Caco-2 (cell line): Measurements from ENCODE around the gene RCBTB1. TPM values are rescaled to one million over a fixed set of nuclear protein-coding genes. Genes with fewer than 3 reads are reported as not detected.

Experiments
- BruUV-seq: library from RNA; stranded (reverse); fragments of 400-500 nt; replicated peaks from 2 replicates; lab custom pipeline; 2021; lab: Mats Ljungman, UMichigan
- CTCF ChIA-PET: fragments of 300-600 bp; sonication (Branson Sonifier 250); formaldehyde crosslinking; loops from one replicate; lab custom pipeline; 2022; ENCODE audit warnings: antibody characterized with exemption; lab: Charles Lee
- POLR2A ChIA-PET: fragments of 300-600 bp; sonication (Branson Sonifier 250); formaldehyde crosslinking; loops from one replicate; lab custom pipeline; 2022; ENCODE audit warnings: antibody characterized with exemption; lab: Charles Lee
- DNase-seq, 2 experiments: peaks; one replicate each; pipeline versions ENCODE4 v3.0.0 to v3.0.0-alpha.2; 2020 to 2022
- H3K27me3 ChIP-seq: replicated peaks from 2 replicates; pipeline ENCODE4 v1.6.0; 2011; ENCODE audit warnings: low read length; ENCODE audit not compliant: control insufficient read depth, insufficient read depth
- H3K36me3 ChIP-seq: 2 replicates; pipeline ENCODE4 v1.5.1; 2011; ENCODE audit warnings: low read length; ENCODE audit not compliant: control insufficient read depth, insufficient read depth
- H3K4me1 ChIP-seq: fragments of 250-450 bp; sonication (Bioruptor Pico); 2 replicates; pipeline ENCODE4 v1.5.1; 2020; ENCODE audit warnings: mild to moderate bottlenecking
- H3K4me3 ChIP-seq: 2 replicates; pipeline ENCODE4 v1.5.1; 2011; ENCODE audit warnings: low read depth, mild to moderate bottlenecking, control low read depth, low read length
- H3K9me3 ChIP-seq: fragments of 250-450 bp; sonication (Bioruptor Pico); 2 replicates; pipeline ENCODE4 v1.5.1; 2020; ENCODE audit warnings: mild to moderate bottlenecking, moderate library complexity
- H3K27ac Mint-ChIP-seq: one replicate; pipeline ENCODE4 v1.8.0; 2022; ENCODE audit warnings: mixed read lengths; ENCODE audit not compliant: unreplicated experiment
- H3K27me3 Mint-ChIP-seq: one replicate; pipeline ENCODE4 v1.8.0; 2022; ENCODE audit warnings: mixed read lengths; ENCODE audit not compliant: insufficient read depth, unreplicated experiment
- H3K36me3 Mint-ChIP-seq: one replicate; pipeline ENCODE4 v1.8.0; 2022; ENCODE audit warnings: mild to moderate bottlenecking, mixed read lengths; ENCODE audit not compliant: insufficient read depth, unreplicated experiment
- H3K4me1 Mint-ChIP-seq: one replicate; pipeline ENCODE4 v1.8.0; 2022; ENCODE audit warnings: low read depth, mixed read lengths; ENCODE audit not compliant: unreplicated experiment
- H3K4me3 Mint-ChIP-seq: one replicate; pipeline ENCODE4 v1.8.0; 2022; ENCODE audit warnings: mild to moderate bottlenecking, moderate library complexity, mixed read lengths; ENCODE audit not compliant: unreplicated experiment
- H3K9me3 Mint-ChIP-seq: one replicate; pipeline ENCODE4 v1.8.0; 2022; ENCODE audit warnings: mixed read lengths; ENCODE audit not compliant: unreplicated experiment
- CTCF ChIP-seq, 2 experiments: fragments of 200-600 bp in 1 of 2; IDR thresholded peaks; 1 replicate in 1 of 2; 2 replicates in 1 of 2; pipeline versions ENCODE4 v1.5.1 to v1.8.0; 2011 to 2022; ENCODE audit warnings: antibody characterized with exemption in 1 of 2, control low read depth in 1 of 2, inconsistent platforms in 1 of 2, low read depth in 1 of 2, low read length in 1 of 2, mild to moderate bottlenecking in 1 of 2, moderate library complexity in 1 of 2; ENCODE audit not compliant: insufficient read depth in 1 of 2, severe bottlenecking in 1 of 2, unreplicated experiment in 1 of 2
- intact Hi-C: fragments of 100-400 bp; cut with micrococcal nuclease; formaldehyde crosslinking; loops from one replicate; pipeline ENCODE4 v1.10.0; 2022; ENCODE audit not compliant: unreplicated experiment
- total RNA-seq: library from RNA; stranded (reverse); gene quantifications from 2 replicates; pipeline ENCODE4 v1.2.3, GENCODE V29; 2022

Gene RCBTB1
- total RNA-seq, 1 experiment from 2014 or later, result 25.7 TPM

GRCh38 chr13:49495783-49496762 lies 89.3 kb downstream of the RCBTB1 start, which contains the start of gene PHF11:
Gene PHF11, plus strand, starts transcription at chr13:49495953. Its CDS starts 49 bp downstream, at chr13:49496002.
- H3K4me1 ChIP-seq, result no peaks in the 10 kb centered on the region
- H3K27me3 ChIP-seq, result no peaks in the 10 kb centered on the region
- Mint-ChIP-seq H3K27me3 (no peaks in the 10 kb centered on the region), H3K4me1 (no peaks in the 10 kb centered on the region), H3K27ac (no peak within 1 kb of the TSS), H3K9me3 (no peaks in the 10 kb centered on the region), H3K4me3 (peak within 1 kb of the TSS; percentile 51), H3K36me3 (no peaks in the 10 kb centered on the region)
- peak within 1 kb of the TSS; percentile 13; the same call in 1 of the 2 replicates for H3K4me3 ChIP-seq
- BruUV-seq, result no TSS peak
- intact Hi-C loops, result no loop called here
- H3K36me3 ChIP-seq, result no peaks in the 10 kb centered on the region
- DNase-seq, result peak; percentile 29 to 37
- TF ChIP-seq CTCF (IDR thresholded peaks at IDR 0.05; ENCODE audit: insufficient read depth in 1 of 2, low read depth in 1 of 2, low read length in 1 of 2, severe bottlenecking in 1 of 2, unreplicated experiment in 1 of 2), result no peak
- CTCF ChIA-PET, result no interaction called here
- POLR2A ChIA-PET, result no interaction called here
- no peaks in the 10 kb centered on the region for H3K9me3 ChIP-seq

GRCh38 chr13:49494645-49495044 lies 90.7 kb downstream of the RCBTB1 start:
- Histone ChIP-seq H3K9me3 (no peaks in the 10 kb centered on the region), H3K27me3 (no peaks in the 10 kb centered on the region), H3K4me3 (no peak overlapping the region), H3K36me3 (no peaks in the 10 kb centered on the region), H3K4me1 (no peaks in the 10 kb centered on the region)
- peak overlapping the region; percentile 51 for H3K4me3 Mint-ChIP-seq
- H3K27ac Mint-ChIP-seq, result no peak overlapping the region
- H3K27me3 Mint-ChIP-seq, result no peaks in the 10 kb centered on the region
- POLR2A ChIA-PET, result interaction anchor here (0.7 kb wide), 1 partner anchor 17 kb away, joined by 3 read pairs; no protein-coding TSS in a partner anchor
- CTCF ChIA-PET, result no interaction called here
- H3K9me3 Mint-ChIP-seq, result no peaks in the 10 kb centered on the region
- no TSS peak for BruUV-seq
- H3K4me1 Mint-ChIP-seq, result no peaks in the 10 kb centered on the region
- no peak for DNase-seq
- intact Hi-C loops, result no loop called here
- H3K36me3 Mint-ChIP-seq, result no peaks in the 10 kb centered on the region
- TF ChIP-seq CTCF (IDR thresholded peaks at IDR 0.05; ENCODE audit: insufficient read depth in 1 of 2, low read depth in 1 of 2, low read length in 1 of 2, severe bottlenecking in 1 of 2, unreplicated experiment in 1 of 2), result no peak

GRCh38 chr13:49488563-49488962 lies 96.8 kb downstream of the RCBTB1 start:
- H3K4me1 Mint-ChIP-seq, result no peaks in the 10 kb centered on the region
- intact Hi-C loops, result no loop called here
- TF ChIP-seq CTCF (IDR thresholded peaks at IDR 0.05; ENCODE audit: insufficient read depth in 1 of 2, low read depth in 1 of 2, low read length in 1 of 2, severe bottlenecking in 1 of 2, unreplicated experiment in 1 of 2), result no peak
- H3K27me3 Mint-ChIP-seq, result no peaks in the 10 kb centered on the region
- no peaks in the 10 kb centered on the region for H3K4me1 ChIP-seq
- DNase-seq, result no peak
- ChIA-PET POLR2A (no interaction called here), CTCF (no interaction called here)
- BruUV-seq, result no TSS peak
- no peak overlapping the region for H3K4me3 Mint-ChIP-seq
- peaks cover 17% of the 10 kb centered on the region for H3K36me3 Mint-ChIP-seq
- H3K9me3 Mint-ChIP-seq, result no peaks in the 10 kb centered on the region
- H3K4me3 ChIP-seq, result no peak overlapping the region
- no peak overlapping the region for H3K27ac Mint-ChIP-seq
- no peaks in the 10 kb centered on the region for H3K27me3 ChIP-seq
- no peaks in the 10 kb centered on the region for H3K9me3 ChIP-seq
- H3K36me3 ChIP-seq, result no peaks in the 10 kb centered on the region

Other genes starting within 250 kb of the RCBTB1 start
- gene CAB39L, start 141.5 kb downstream of the RCBTB1 start, total RNA-seq, result 40.6 and 48.6 TPM in 2 replicates
- 14.7 and 15.5 TPM in 2 replicates for gene SETDB2, start 141.3 kb downstream of the RCBTB1 start, total RNA-seq
- gene PHF11, start 89.6 kb downstream of the RCBTB1 start, total RNA-seq, result 1.8 and 2.3 TPM in 2 replicates
- gene ARL11, start 42.9 kb upstream of the RCBTB1 start, total RNA-seq, result not detected in 2 replicates
- gene EBPL, start 105.9 kb upstream of the RCBTB1 start, total RNA-seq, result 105 and 114 TPM in 2 replicates
- 81.3 and 81.9 TPM in 2 replicates for gene KPNA3, start 207.1 kb upstream of the RCBTB1 start, total RNA-seq